Measurements from ENCODE around the gene NLRC5. TPM values are rescaled to one million over a fixed set of nuclear protein-coding genes. Genes with fewer than 3 reads are reported as not detected.

The NLRC5 gene
- total RNA-seq, 1 experiment from 2014 or later, result 2.4 TPM

DNA sequence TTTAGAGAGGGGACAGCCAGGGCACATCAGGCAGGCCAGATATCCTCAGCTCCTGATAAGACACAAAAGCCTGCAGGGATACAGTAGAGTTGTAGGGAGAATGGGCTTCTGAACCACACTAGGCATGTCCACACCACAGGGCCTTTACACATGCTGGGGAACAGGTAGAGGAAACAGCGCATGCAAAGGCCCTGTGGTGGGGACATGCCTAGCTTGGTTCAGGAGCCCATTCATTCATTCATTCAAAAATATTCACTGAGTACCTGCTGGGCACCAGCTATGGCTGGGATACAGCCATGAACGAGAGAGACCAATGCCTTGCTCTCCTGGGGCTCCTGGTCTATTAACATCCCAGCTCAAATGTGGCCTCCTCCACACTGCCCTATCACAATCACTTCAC lies 107.4 kb downstream of the NLRC5 start:
- H3K9ac ChIP-seq (ENCODE audit: extremely low read depth, insufficient read length, low read length), result no peak overlapping the region

More for the DNA sequence above, 107.4 kb downstream of the NLRC5 start:
- Mint-ChIP-seq H3K27ac (no peak overlapping the region), H3K4me3 (no peak overlapping the region), H3K27me3 (ENCODE audit: low read depth) (peaks cover 22% of the 10 kb centered on the region), H3K9me3 (no peaks in the 10 kb centered on the region; a peak in 1 of 5 replicates), H3K36me3 (ENCODE audit: insufficient read depth in 1 of 3, low read depth in 3 of 3) (no peaks in the 10 kb centered on the region; a peak in 1 of 7 replicates), H3K4me1 (peaks cover 14 to 28% of the 10 kb centered on the region in 2 experiments)
- no peak overlapping the region for H2BK12ac ChIP-seq (ENCODE audit: insufficient read length, low read depth, low read length)
- H2AFZ ChIP-seq (ENCODE audit: low read length), result no peak overlapping the region
- H4K91ac ChIP-seq (ENCODE audit: insufficient read length, low read depth, low read length), result no peak overlapping the region
- H3K79me2 ChIP-seq (ENCODE audit: insufficient read depth, low read length), result no peaks in the 10 kb centered on the region
- H2BK20ac ChIP-seq (ENCODE audit: low read depth, low read length, poor library complexity, severe bottlenecking), result no peak overlapping the region
- H3K9me3 ChIP-seq (ENCODE audit: control insufficient read depth, low read depth, low read length), result no peaks in the 10 kb centered on the region
- no peak overlapping the region for H3K23ac ChIP-seq (ENCODE audit: insufficient read length, low read depth, low read length)
- no peak overlapping the region for H2BK5ac ChIP-seq (ENCODE audit: insufficient read length, low read length)
- H2BK15ac ChIP-seq (ENCODE audit: low read depth, low read length), result no peak overlapping the region
- no peak overlapping the region for H2BK120ac ChIP-seq (ENCODE audit: low read depth, low read length, poor library complexity, severe bottlenecking)
- no peaks in the 10 kb centered on the region for H3K79me1 ChIP-seq (ENCODE audit: insufficient read depth, low read depth, low read length, poor library complexity, severe bottlenecking)
- H3K56ac ChIP-seq (ENCODE audit: insufficient read length, low read depth, low read length), result no peak overlapping the region
- no peak overlapping the region for H3K18ac ChIP-seq (ENCODE audit: insufficient read length, low read depth, low read length)
- no peak overlapping the region for H3T11ph ChIP-seq (ENCODE audit: low read length)
- H4K20me1 ChIP-seq (ENCODE audit: control insufficient read depth, insufficient read depth, insufficient read length), result no peaks in the 10 kb centered on the region
- no peak for DNase-seq
- H4K8ac ChIP-seq (replicated peaks; ENCODE audit: insufficient read length, low read depth, low read length), result no peak overlapping the region
- no peaks in the 10 kb centered on the region; the same call in none of the 2 replicates for H3K4me1 ChIP-seq (ENCODE audit: insufficient read depth, low read length)
- H3K14ac ChIP-seq (ENCODE audit: insufficient read depth, low read length), result no peak overlapping the region
- H3K4ac ChIP-seq (ENCODE audit: low read depth, low read length), result no peak overlapping the region
- H3K27me3 ChIP-seq (ENCODE audit: insufficient read depth, low read length), result peaks cover 3% of the 10 kb centered on the region; the same call in 1 of the 2 replicates
- no peak overlapping the region for H4K5ac ChIP-seq (ENCODE audit: insufficient read length, low read depth, low read length)
- no peak overlapping the region for H3K4me2 ChIP-seq (ENCODE audit: insufficient read depth, insufficient read length, low read length)
- WGBS (ENCODE audit: extremely low coverage, insufficient read length, low lambda C conversion rate), result no CpG with 5 or more reads among the region's 2 CpGs
- H3K23me2 ChIP-seq (ENCODE audit: insufficient read length, low read depth, low read length, poor library complexity, severe bottlenecking), result peaks cover 8% of the 10 kb centered on the region
- H2AK5ac ChIP-seq (ENCODE audit: insufficient read length, low read length), result no peak overlapping the region
- no peak overlapping the region for H3K27ac ChIP-seq (ENCODE audit: insufficient read length, low read depth, low read length)
- TF ChIP-seq, protein P1, sequence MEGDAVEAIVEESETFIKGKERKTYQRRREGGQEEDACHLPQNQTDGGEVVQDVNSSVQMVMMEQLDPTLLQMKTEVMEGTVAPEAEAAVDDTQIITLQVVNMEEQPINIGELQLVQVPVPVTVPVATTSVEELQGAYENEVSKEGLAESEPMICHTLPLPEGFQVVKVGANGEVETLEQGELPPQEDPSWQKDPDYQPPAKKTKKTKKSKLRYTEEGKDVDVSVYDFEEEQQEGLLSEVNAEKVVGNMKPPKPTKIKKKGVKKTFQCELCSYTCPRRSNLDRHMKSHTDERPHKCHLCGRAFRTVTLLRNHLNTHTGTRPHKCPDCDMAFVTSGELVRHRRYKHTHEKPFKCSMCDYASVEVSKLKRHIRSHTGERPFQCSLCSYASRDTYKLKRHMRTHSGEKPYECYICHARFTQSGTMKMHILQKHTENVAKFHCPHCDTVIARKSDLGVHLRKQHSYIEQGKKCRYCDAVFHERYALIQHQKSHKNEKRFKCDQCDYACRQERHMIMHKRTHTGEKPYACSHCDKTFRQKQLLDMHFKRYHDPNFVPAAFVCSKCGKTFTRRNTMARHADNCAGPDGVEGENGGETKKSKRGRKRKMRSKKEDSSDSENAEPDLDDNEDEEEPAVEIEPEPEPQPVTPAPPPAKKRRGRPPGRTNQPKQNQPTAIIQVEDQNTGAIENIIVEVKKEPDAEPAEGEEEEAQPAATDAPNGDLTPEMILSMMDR (conservative IDR thresholded peaks at IDR 0.05), result no peak

Data from H9 (cell line).